GM19023 (cell line): ENCODE results near the gene SLC2A13.
"Not testable (repeated sequence)": the region's sequence is repeated elsewhere in the genome, so short reads cannot be mapped to it uniquely, and the experiment has no call there.

Source experiments
- ATAC-seq: cut with Tn5 transposase; IDR thresholded peaks from one replicate; pipeline ENCODE4 v1.9.1; 2021; ENCODE audit warnings: mild to moderate bottlenecking, moderate library complexity; ENCODE audit not compliant: unreplicated experiment

SLC2A13 gene

DNA sequence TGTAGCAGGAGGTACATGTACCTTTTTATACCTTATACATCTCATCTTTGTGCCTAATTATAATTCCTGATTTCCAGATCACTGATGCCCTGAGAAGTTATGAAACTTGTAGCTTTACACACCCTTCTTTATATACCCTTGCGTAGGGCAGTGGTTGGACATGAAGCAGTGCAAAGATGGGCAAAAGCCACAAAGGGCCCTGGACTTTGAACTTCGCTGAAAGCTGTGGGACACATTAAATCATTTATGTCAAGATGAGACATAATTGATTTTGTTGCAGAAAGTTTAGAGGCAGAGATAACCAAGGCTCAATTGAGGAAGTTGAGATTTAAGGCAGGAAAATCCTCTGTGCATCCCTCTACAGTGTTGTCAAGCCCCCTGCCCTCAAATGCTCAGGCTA, 170.0 kb downstream of the SLC2A13 start:
- no peak for ATAC-seq

DNA sequence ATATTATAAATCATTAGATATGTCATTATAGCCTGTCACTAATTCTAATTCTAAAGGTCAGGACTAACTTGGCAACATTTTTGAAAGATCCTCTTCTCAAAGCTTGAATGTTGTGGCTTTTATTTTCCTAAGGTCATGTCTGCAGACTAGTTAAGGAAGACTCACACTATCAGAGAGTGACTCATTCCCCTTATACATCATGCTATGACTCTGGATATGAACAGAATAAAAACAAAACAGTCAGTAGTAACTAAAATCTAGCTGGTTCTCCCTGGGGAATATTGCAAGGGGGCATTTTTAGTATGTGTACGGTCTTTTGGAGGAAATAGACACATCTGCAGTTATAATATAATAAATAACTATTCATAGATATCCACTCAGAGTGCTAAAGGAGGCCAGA, 170.6 kb downstream of the SLC2A13 start:
- no peak for ATAC-seq

DNA sequence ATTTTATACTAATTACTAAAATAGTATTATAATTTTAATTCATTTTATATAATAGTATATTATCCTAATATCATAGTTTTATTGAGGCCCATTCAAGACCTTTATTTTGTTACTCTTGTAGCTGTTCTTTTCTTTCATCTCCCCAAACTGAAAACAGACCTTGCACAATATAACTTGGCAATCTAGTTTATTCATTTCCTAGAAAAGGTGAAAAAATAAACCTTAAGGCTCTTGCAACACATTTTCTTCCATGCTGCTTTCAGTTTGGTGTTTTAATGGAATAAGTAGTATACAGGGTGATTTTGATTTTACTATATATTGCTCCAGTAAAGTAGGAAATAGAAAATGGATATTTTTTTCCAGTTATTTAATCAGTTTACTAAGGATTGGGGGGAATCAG, 174.0 kb downstream of the SLC2A13 start:
- ATAC-seq = no peak

DNA sequence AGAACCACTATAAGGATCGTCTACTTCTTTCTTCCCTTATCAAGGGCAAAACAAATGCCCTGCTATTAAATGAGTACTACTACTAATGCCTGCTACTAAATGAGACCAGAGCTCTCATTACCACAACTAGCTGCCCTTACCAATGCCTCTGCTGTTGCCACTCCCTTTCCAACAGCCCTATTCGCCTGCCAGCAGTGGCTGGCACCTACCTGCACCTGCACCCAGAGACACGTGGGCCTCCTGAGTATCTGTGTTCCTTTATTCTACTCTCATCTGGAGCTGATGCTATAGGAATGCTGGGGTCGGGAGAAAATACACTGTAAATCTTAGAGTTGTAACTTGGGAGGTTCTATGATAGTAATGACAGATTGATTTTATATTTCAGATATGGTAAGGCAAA, 174.7 kb downstream of the SLC2A13 start:
- ATAC-seq = no peak

DNA sequence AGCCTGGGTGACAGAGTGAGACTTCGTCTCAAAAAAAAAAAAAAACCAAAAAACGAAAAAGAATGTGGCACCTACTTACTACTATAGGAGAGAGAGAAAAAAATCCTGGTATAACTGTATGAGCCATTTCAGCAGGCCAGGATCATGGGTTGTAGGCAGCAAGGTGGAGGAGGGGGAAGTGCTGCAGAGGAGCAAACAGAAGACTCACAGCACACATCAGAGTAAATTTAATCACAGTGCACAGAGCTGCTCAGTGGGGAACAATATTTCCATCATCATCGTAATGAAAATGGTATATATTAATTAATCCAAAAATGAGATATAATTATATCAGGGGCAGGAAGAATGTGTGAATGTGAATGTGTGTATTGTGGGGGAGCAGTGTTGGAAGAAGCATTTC, 175.8 kb downstream of the SLC2A13 start:
- ATAC-seq = no peak

DNA sequence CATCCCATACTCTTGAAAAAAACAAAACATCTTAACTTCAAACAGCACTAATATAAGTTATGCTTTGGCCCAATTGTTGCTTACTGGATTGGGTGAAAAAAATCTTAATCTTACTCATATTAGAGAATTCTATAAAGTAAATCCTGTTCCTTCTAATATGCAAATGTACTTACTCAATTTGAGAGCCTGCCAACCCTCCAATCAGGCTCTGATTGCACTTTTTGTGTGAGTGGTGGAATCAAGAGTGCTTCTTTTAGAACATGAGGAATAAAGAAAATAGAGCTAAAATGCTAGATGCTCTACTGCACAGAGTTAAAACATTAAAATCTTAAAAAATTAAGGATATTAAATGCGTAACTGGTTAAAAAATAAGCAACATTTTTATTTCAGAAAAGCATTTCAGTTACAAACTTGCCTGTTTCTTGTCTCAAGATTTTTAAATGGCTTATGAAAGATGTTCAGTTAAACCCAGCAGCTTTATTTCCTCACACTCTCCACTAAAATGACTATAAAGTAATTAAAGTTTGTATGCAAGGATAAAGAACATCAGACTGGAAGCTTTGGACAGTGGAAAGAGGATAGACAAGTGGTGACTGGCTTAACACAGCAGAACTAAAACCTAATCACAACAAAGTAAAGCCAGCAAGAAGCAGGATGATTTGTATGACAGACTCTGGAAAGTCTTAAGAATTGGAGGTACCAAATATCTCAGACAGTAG, 177.5 kb downstream of the SLC2A13 start:
- no peak for ATAC-seq

DNA sequence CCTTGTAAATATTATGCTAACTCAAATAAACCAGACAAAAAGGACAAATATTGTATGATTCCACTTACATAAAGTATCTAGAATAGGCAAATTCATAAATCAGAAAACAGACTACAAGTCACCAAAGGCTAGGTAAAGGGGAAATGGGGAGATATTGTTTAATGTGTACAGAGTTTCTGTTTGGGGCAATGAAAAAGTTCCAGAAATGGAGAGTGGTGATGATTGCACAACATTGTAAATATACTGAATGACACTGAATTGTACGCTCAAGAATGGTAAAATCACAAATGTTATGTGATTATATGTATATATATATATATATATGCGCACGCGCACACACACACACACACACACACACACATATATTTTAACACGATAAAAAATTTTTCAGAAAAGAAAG, 182.5 kb downstream of the SLC2A13 start:
- no peak for ATAC-seq

DNA sequence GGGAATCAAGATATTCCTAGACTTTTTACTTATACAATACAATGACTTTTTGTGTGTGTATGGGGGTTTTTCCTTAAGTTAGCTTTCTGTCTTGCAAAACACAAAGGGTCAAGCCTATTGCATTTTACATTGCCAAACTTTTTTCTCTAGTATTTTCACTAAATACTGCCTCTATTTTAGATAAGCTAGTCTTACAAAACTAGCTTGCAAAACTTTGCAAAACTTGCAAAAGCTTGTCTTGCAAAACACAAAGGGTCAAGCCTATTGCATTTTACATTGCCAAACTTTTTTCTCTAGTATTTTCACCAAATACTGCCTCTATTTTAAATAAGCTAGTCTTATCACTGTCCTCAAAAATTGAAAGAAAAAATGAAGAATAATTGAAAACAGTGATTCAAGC, 183.3 kb downstream of the SLC2A13 start:
- ATAC-seq = not testable (repeated sequence)

DNA sequence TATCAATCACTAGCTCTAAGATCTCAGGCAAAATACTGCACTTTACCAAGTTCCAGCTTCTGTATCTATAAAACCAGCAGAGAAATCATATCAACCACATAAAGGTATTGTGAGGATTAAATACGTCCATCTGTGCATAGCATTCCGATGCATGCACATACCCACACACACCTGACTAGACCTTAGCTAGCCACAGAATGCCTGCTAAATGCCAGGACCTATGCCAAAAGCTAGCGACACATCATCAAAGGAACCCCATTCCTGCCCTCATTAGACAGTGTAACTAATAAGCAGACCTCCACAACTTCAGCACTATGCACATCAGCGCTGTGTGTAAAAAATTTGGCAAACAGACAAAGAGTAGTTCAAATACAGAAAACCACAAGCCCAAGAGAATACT, 185.2 kb downstream of the SLC2A13 start:
- no peak for ATAC-seq

DNA sequence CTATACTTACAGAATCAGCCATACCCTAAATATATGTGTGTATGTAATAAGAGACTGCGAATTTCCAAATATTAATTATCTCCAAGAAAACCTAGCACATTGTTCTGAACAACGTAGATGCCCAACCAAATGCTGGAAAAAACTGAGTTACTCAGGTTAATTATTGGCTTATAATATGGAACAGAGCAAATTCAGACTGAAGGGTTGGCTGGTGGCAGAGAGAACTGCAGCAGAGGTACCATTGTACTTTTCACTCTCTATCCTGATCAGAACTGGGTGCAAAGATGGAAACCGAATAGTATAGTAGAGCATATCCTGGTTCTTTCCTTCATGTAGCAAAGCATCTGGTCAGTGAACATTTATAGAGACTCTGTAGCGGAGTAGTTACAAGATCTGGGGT, 185.7 kb downstream of the SLC2A13 start:
- ATAC-seq = no peak

DNA sequence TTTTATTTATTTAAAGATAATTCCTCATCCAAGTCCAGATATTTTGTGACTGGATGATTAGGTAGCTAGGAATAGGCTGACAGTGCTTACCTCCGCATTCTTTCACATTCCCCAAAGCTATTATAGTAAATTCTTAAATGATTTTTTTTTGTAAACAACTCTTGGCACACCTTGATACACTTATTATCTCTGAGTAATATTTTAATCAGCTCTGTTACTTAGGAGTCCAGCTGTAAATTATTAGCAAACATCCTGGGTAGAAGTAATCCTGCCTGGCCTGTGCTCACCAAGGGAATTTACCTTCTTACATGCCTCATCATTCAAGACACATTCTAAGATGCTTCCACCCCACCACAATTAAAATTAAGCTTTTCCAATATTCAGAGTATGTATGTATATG, 186.1 kb downstream of the SLC2A13 start:
- ATAC-seq = no peak

DNA sequence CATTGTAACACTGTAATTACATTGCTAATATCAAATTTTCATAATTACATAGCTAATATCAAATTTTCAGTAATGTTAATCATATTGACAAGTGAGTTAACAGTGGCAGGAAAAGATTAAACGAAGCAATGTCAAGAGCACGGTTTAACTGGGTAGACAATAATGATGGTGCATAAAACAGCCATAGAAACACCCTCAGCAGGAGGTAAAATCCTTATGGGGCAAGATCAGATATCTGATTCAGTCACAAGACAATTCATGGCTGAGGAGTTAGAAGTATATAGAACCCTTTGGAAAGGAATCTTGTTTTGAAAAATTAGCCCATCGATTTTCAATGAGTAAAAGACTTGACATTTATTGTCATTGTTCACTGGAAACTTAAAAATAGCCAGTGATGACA, 190.6 kb downstream of the SLC2A13 start:
- no peak for ATAC-seq

DNA sequence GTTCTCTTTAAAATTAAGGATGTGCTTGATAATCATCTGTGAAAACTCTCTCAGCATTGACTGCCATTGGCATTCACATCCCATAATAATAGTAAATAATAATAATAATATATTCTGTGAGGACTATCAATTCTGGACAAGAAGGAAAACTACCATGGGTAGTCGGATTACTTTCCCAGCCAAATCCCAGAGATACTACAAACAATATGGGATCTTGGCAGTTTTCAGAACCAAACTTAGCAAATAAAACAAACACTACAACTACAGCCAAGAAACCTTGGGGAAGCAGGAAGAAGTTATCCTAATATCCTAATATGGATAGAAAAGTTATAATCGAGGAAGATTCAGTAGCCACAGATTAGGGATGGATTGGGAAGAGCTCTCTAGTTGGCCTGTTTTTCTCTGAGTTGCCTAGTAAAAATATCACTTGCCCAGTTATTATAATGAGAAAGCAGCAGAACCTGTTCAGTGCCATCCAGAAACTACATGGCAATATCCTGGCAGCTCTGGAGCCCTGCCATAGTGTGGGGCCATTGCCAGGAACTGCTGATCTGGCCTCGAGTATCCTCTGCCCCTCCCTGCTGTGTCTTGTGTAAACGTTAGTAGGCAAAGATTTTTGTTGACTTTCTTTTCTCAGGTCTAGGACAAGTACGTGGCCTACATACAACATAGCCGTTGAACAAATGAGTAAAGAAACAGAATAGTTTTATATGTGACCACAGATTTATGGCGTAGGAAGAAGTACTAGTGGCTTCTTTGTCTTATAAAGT, 193.5 kb downstream of the SLC2A13 start:
- no peak for ATAC-seq

DNA sequence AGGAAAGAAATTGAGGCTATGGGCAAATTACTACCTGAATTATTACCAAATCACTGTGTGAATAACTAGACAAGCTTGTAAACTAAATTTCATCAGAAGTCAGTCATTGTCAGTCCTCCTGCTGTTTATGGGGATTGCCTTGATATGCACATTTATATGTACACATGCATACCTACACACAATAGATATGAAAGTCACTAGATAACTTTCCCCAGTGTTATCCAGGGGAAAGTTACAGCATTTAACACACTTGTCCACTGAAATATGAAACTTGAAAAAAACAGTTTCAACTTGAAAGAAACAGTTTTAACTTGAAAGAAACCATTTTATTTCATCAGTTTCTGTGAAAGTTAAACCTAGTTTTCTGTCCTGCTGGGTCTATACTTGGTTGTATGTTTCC, 199.6 kb downstream of the SLC2A13 start:
- no peak for ATAC-seq

DNA sequence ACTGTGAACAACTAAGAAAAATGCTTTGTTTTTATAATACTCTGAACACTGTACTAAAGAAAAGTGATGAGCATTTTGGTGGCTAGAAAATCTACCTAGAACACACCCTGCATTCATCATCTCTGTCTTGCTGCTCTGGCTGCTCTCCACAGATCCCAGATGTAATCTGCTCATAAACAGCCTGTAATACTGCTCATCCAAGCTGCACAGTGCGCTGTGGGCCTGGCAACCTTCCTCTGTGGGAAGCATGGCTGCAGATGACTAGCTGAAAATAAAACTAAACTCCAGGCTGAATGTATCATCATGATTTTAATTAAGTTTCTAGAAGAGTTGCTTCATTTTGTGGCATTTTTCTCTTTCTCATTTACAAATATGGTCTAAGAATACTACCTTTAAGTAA, 200.7 kb downstream of the SLC2A13 start:
- no peak for ATAC-seq

DNA sequence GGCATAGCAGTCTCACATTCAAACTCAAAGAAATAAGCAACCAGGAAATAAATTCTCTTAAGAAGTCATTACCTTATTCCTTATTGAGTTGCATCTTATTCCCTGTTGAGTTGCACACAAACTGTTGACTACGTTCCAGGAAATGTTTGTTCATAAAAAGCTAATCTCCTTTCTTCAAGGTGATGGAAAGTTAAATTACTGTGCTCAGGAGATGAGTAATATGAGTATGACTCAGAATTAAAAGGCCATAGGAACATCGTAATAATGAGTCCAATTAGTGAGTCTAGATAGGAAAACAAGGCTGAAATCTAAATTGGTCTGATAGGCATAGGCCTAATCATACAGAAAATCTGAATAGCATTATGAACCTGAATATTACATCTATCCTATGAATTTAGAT, 203.1 kb downstream of the SLC2A13 start:
- ATAC-seq = no peak

DNA sequence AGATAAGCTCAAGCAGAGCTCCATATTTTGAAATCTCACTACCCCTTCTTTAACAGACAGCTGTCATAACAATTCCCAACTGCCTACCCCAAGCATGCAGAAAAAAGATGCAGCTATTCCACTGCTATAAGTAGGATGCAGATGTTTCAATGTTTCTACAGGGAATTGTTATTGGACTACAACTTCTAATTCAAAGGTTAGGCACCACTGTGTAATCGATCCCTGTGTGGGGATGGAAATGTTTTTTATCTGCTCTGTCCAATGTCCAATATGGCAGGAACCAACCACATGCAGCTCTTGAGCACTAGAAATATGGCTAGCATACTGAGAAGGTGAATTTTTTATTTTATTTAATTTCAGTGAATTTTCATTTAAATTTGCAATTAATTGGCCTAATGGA, 208.6 kb downstream of the SLC2A13 start:
- ATAC-seq = no peak

DNA sequence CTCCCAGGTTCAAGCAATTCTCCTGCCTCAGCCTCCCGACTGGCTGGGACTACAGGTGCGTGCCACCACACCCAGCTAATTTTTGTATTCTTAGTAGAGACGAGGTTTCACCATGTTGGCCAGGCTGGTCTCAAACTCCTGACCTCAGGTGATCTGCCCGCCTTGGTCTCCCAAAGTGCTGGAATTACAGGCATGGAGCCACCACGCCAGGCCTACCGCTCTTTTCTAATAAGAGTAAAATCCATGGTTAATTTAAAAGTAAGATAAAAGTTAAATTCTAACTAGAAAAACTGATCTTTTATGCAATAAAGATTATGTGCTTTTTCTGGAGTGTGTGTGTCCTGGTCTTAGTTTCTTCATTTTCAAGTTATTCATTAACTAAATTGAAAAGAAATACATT, 212.5 kb downstream of the SLC2A13 start:
- not testable (repeated sequence) for ATAC-seq

DNA sequence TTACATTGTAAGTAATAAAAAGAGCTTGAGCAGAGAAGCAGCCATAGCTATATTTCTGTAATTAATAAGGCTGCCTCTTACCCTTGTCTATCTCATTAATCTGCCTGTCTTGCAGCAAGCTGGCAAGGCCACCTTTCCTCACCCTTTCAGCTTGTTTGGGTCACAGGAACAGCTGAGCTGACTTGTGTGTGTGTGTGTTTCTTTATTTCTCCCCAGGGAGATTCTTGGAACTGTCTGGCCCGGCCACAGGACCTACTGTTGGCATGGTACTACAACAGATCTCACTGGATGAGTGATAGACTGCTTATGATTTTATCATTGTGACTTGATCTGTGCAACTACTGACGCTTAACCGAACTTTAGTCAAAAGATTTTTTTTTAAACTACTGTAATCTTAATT, 213.7 kb downstream of the SLC2A13 start:
- ATAC-seq = no peak

DNA sequence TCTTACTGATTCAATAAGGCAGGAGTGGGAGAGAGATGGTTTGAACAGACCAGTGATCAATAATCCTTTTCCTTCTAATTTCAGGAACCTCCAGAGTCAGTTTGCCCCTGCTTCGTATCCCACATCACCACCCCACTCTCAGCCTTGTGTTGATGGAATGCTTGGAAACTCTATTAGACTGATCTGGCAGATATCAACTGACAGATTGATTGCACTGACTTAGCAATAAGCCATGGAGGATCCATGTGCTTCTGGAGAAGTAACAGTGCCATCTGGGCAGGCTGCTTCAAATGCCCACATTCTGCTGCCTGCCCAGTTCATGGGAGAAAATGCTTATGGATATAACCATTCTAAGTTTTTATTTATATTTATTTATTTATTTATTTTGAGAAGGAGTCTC, 218.0 kb downstream of the SLC2A13 start:
- no peak for ATAC-seq

DNA sequence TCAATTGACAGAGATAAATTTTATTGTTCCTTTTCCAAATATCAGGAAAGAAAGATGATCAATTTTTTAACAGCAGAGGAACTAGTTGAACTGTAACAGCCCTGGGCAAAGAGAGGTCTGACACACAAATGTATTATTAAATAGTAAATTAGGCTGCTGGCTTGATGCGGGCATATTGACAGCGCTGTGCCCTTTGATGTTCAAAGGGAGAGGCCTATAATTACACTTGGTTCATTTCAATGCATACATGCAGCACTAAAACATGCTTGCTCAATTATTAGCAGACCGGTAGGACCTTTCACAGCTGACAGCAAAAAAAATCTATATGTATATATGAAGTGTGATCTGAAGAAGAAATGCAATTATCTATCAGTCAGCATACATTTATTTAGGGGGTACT, 219.8 kb downstream of the SLC2A13 start:
- no peak for ATAC-seq

DNA sequence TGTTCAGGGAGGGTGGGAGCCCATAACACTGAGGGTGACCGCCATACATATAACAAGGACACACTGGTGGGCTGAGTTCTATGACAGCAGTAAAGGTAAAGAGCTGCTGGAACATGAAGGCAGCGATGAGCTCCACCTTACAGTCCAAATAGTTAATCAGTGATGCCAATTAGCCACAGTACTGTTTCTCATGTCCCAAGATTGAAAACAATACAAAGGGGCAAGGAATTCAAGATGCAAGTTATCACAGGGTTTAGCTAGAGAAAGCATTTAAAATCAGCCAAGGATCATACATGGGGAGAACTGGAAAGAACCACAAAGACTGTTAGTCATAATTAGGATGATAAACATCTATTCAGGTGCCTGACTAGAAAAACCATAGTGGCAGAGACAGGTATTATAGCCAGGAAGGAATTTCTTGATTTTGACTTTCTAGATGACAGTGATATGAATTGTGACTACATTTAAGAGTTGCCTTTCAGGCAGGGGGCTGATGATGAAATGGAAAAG, 221.2 kb downstream of the SLC2A13 start:
- ATAC-seq = no peak
